Tibial nerve (tissue), 3 donors: ENCODE results near the gene GORASP2.

Experiments used
- POLR2A ChIP-seq, 2 donors: fragments of 450-650 bp; IDR thresholded peaks; one replicate each; pipeline ENCODE4 v1.6.1; 2017; ENCODE audit warnings: antibody characterized with exemption in 2 of 2, mild to moderate bottlenecking in 2 of 2, moderate library complexity in 2 of 2
- TF ChIP-seq, protein P1 (sequence below), 5 experiments: fragments of 200-600 bp in 3 of 5; fragments of 450-650 bp in 2 of 5; sonication (generic) in 3 of 5; IDR thresholded peaks; one replicate each; pipeline ENCODE4 v1.5.1; 2016 to 2019; ENCODE audit warnings: antibody characterized with exemption in 5 of 5, mild to moderate bottlenecking in 3 of 5, moderate library complexity in 2 of 5

GRCh38 chr2:171016125-171016524, 87.1 kb downstream of the GORASP2 start:
- TF ChIP-seq, protein P1, sequence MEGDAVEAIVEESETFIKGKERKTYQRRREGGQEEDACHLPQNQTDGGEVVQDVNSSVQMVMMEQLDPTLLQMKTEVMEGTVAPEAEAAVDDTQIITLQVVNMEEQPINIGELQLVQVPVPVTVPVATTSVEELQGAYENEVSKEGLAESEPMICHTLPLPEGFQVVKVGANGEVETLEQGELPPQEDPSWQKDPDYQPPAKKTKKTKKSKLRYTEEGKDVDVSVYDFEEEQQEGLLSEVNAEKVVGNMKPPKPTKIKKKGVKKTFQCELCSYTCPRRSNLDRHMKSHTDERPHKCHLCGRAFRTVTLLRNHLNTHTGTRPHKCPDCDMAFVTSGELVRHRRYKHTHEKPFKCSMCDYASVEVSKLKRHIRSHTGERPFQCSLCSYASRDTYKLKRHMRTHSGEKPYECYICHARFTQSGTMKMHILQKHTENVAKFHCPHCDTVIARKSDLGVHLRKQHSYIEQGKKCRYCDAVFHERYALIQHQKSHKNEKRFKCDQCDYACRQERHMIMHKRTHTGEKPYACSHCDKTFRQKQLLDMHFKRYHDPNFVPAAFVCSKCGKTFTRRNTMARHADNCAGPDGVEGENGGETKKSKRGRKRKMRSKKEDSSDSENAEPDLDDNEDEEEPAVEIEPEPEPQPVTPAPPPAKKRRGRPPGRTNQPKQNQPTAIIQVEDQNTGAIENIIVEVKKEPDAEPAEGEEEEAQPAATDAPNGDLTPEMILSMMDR (IDR thresholded peaks at IDR 0.05), result no peak
- no peak for TF ChIP-seq POLR2A (IDR thresholded peaks at IDR 0.05)
